Hepatocyte (in vitro differentiated cells): Measurements from ENCODE around the gene NR1D1. TPM values are rescaled to one million over a fixed set of nuclear protein-coding genes. Genes with fewer than 3 reads are reported as not detected.

ENCODE experiments used
- DNase-seq: peaks from one replicate; pipeline ENCODE4 v3.0.0-alpha.2; 2016; ENCODE audit warnings: low spot score
- H2AFZ ChIP-seq: fragments of 200-600 bp; sonication (generic); 2 replicates; pipeline ENCODE4 v1.6.0; 2016; ENCODE audit warnings: antibody characterized with exemption, mild to moderate bottlenecking
- H3K27ac ChIP-seq: fragments of 200-600 bp; sonication (generic); 2 replicates; pipeline ENCODE4 v1.5.1; 2016; ENCODE audit warnings: mild to moderate bottlenecking
- H3K27me3 ChIP-seq: fragments of 200-600 bp; sonication (generic); 2 replicates; pipeline ENCODE4 v1.6.1; 2016
- H3K36me3 ChIP-seq: fragments of 200-600 bp; sonication (generic); replicated peaks from 2 replicates; pipeline ENCODE4 v1.5.1; 2016; ENCODE audit warnings: low read depth; ENCODE audit not compliant: insufficient read depth
- H3K4me1 ChIP-seq: fragments of 200-600 bp; sonication (generic); 2 replicates; pipeline ENCODE4 v1.5.1; 2016; ENCODE audit warnings: mild to moderate bottlenecking, moderate library complexity; ENCODE audit not compliant: insufficient read depth
- H3K4me2 ChIP-seq: fragments of 200-600 bp; sonication (generic); 2 replicates; pipeline ENCODE4 v1.6.0; 2016
- H3K4me3 ChIP-seq: fragments of 200-600 bp; sonication (generic); 2 replicates; pipeline ENCODE4 v1.5.1; 2016; ENCODE audit warnings: mild to moderate bottlenecking
- H3K79me2 ChIP-seq: fragments of 200-600 bp; sonication (generic); 2 replicates; pipeline ENCODE4 v1.6.0; 2017; ENCODE audit warnings: mild to moderate bottlenecking
- H3K9me2 ChIP-seq: fragments of 200-600 bp; sonication (generic); replicated peaks from 2 replicates; pipeline ENCODE4 v1.6.0; 2017; ENCODE audit warnings: mild to moderate bottlenecking; ENCODE audit not compliant: insufficient read depth
- H3K9me3 ChIP-seq: fragments of 200-600 bp; sonication (generic); 2 replicates; pipeline ENCODE4 v1.5.1; 2016; ENCODE audit warnings: low read depth, mild to moderate bottlenecking
- H4K20me1 ChIP-seq: fragments of 200-600 bp; sonication (generic); 2 replicates; pipeline ENCODE4 v1.6.0; 2016; ENCODE audit warnings: mild to moderate bottlenecking; ENCODE audit not compliant: insufficient read depth, poor library complexity, severe bottlenecking
- EZH2 ChIP-seq: fragments of 200-600 bp; sonication (generic); IDR thresholded peaks from 2 replicates; pipeline ENCODE4 v1.6.1; 2016; ENCODE audit warnings: antibody characterized with exemption, mild to moderate bottlenecking, borderline replicate concordance
- EZH2phosphoT487 ChIP-seq: fragments of 200-600 bp; sonication (generic); IDR thresholded peaks from one replicate; pipeline ENCODE4 v1.6.1; 2018; ENCODE audit warnings: antibody characterized with exemption, mild to moderate bottlenecking, low read depth, moderate library complexity; ENCODE audit not compliant: unreplicated experiment, severe bottlenecking
- WGBS: methylation state at CpG from one replicate; pipeline ENCODE4 v1.1.6; 2016; ENCODE audit warnings: low lambda C conversion rate; ENCODE audit errors: missing lambda C conversion rate; 5-methylcytosine and 5-hydroxymethylcytosine counted together
- polyA plus RNA-seq: library from polyadenylated mRNA; unstranded; fragments of >200 nt; fragmentation: Nextera tagmentation; extraction: Ambion mirVana; gene quantifications from 2 replicates; pipeline ENCODE4 v1.2.1, GENCODE V29; 2016
- total RNA-seq: library from RNA; depleted of rRNA; stranded (reverse); fragments of >200 nt; gene quantifications from 2 replicates; pipeline ENCODE4 v1.2.3, GENCODE V29; 2014
- TF ChIP-seq, protein P1 (sequence below): fragments of 200-600 bp; sonication (generic); IDR thresholded peaks from 2 replicates; pipeline ENCODE4 v1.5.1; 2016; ENCODE audit warnings: antibody characterized with exemption, mild to moderate bottlenecking; ENCODE audit not compliant: poor library complexity

The NR1D1 gene
- total and polyA plus RNA-seq, 2 experiments from 2014 or later: 3.0 to 7.1 TPM

DNA sequence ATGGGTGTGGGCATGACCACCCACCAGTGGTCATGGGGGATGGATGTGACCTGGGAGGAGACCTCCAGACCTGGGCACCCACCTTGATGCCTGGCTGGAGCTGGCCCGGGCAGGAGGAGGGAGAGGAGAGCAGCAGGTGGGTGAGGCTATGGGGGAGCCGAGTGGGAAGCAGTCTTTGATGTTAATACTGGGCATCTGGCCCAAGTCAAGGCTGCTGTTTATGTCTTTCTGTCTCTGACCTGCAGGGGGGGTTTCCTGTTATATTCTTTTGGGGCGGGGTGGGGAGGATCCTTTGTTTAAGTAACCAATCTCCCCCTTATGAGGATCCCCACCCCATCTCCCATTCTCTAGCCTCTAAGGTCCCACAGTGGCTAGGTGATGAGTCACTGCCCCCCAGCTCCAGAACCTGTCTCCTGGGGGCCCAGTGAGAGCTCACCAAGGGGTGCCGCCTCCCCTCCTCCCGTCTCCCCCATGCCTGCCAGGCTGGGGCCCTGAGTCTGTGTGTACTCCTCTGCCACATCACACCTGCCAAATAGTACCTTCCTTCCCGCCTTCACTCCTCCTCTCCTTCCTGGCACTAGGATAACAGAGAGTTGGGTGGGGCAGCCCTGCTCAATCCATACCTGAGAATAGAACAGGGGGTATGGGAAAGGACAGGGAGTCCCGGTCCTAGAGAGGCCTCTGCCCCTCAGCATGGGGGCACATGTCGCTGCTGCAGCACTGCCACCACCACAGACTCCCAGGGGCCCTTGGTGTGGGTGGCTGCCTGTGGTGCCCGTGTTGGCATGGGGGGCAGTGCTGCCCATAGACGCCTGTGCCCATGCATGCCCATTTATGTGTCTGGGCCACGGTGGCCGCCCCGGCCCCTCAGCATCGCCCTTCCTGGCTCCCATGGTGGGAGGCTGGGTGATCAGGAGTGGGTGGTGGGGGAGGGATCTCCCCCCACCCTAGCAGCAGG is 30.4 kb downstream of the NR1D1 start:
- Histone ChIP-seq H4K20me1 (no peaks in the 10 kb centered on the region), H3K36me3 (no peaks in the 10 kb centered on the region), H3K4me3 (no peak overlapping the region), H3K9me3 (no peaks in the 10 kb centered on the region), H3K4me1 (peaks cover 82% of the 10 kb centered on the region), H2AFZ (no peak overlapping the region), H3K27ac (peak overlapping the region; percentile 98), H3K4me2 (peak overlapping the region; percentile 67), H3K79me2 (peaks cover 75% of the 10 kb centered on the region), H3K9me2 (no peaks in the 10 kb centered on the region), H3K27me3 (no peaks in the 10 kb centered on the region)
- 66% methylated on average over 14 of the region's 14 CpGs for WGBS
- peak; percentile 70 for DNase-seq
- no peak for TF ChIP-seq EZH2
- TF ChIP-seq, protein P1, sequence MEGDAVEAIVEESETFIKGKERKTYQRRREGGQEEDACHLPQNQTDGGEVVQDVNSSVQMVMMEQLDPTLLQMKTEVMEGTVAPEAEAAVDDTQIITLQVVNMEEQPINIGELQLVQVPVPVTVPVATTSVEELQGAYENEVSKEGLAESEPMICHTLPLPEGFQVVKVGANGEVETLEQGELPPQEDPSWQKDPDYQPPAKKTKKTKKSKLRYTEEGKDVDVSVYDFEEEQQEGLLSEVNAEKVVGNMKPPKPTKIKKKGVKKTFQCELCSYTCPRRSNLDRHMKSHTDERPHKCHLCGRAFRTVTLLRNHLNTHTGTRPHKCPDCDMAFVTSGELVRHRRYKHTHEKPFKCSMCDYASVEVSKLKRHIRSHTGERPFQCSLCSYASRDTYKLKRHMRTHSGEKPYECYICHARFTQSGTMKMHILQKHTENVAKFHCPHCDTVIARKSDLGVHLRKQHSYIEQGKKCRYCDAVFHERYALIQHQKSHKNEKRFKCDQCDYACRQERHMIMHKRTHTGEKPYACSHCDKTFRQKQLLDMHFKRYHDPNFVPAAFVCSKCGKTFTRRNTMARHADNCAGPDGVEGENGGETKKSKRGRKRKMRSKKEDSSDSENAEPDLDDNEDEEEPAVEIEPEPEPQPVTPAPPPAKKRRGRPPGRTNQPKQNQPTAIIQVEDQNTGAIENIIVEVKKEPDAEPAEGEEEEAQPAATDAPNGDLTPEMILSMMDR: peak; percentile 42

DNA sequence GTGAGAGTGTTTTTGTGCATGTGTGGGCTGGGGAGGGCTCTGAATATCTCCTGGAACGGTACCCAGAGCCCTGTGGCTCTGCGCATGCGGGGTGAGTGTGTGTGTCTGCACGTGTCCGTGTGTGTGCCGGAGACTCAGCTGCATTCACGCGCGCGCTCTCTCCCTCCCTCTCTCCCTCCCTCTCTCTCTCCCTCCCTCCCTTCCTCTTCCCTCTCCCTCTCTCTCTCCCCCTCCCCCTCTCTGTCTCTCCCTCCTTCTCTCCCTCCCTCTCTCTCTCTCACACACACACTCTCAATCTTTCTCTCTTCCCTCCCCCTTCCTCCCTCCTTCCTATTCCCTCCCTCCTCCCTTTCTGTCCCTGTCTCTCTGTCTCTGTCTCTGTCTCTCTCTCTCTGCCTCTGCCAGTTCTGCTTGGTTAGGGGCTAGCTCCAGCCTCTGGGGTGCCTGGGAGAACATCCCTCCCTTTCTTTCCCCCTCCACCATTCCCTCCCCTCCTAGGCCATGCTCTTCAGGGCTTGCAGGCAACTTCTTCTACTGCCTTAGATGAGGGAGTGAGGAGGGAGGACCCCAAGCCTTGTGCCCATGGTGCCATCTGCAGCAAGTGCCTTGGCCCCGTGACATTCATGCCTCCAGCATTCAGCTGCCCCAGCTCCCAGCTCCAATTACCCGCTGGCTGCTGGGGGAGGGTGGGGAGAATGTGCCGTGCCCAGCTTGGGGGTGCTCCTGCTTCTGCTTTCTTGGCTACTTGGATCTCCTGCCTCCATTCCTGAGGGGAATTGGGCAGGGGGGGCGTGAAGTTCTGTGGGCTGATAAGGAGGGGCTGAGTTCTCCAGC is 31.3 kb downstream of the NR1D1 start:
- no peak overlapping the region for H2AFZ ChIP-seq
- WGBS: 46% methylated on average over 7 of the region's 14 CpGs

GRCh38 chr17:40068584-40068916 is 31.8 kb downstream of the NR1D1 start:
- no peak overlapping the region for H2AFZ ChIP-seq
- peaks cover 90% of the 10 kb centered on the region for H3K79me2 ChIP-seq
- peak overlapping the region; percentile 67 for H3K4me2 ChIP-seq
- peak overlapping the region; percentile 98 for H3K27ac ChIP-seq
- no peak for DNase-seq
- no peaks in the 10 kb centered on the region for H3K9me3 ChIP-seq
- H3K36me3 ChIP-seq: no peaks in the 10 kb centered on the region
- no peaks in the 10 kb centered on the region for H3K27me3 ChIP-seq
- WGBS: 23% methylated on average over 5 of the region's 5 CpGs
- no peaks in the 10 kb centered on the region for H3K9me2 ChIP-seq
- H3K4me3 ChIP-seq: no peak overlapping the region
- TF ChIP-seq, protein P1: no peak
- no peak for TF ChIP-seq EZH2phosphoT487
- no peak for TF ChIP-seq EZH2
- peaks cover 4% of the 10 kb centered on the region for H4K20me1 ChIP-seq
- H3K4me1 ChIP-seq: peaks cover 89% of the 10 kb centered on the region

More for the DNA sequence above, 31.3 kb downstream of the NR1D1 start:
- Histone ChIP-seq H3K4me3 (no peak overlapping the region), H4K20me1 (peaks cover 4% of the 10 kb centered on the region), H3K9me2 (no peaks in the 10 kb centered on the region), H3K79me2 (peaks cover 84% of the 10 kb centered on the region), H3K36me3 (no peaks in the 10 kb centered on the region), H3K4me2 (peak overlapping the region; percentile 67), H3K27ac (peak overlapping the region; percentile 98), H3K4me1 (peaks cover 87% of the 10 kb centered on the region), H3K9me3 (no peaks in the 10 kb centered on the region), H3K27me3 (no peaks in the 10 kb centered on the region)
- TF ChIP-seq EZH2phosphoT487 (no peak), EZH2 (no peak)
- TF ChIP-seq, protein P1: no peak
- peak; percentile 93 for DNase-seq
